B cell (primary cell): ENCODE measurements around the gene PDLIM1. TPM values are rescaled to one million over a fixed set of nuclear protein-coding genes. Genes with fewer than 3 reads are reported as not detected.

Experiments used
- ATAC-seq: fragments of 200-7000 bp; cut with Tn5 transposase; one replicate; pipeline ENCODE4 v1.10.0; 2021; ENCODE audit warnings: low read depth, mild to moderate bottlenecking, moderate number of reproducible peaks, moderate library complexity
- CTCF ChIA-PET: fragments of 350-600 bp; sonication (Branson Sonifier 250); formaldehyde crosslinking; loops from one replicate; lab custom pipeline; 2021; ENCODE audit warnings: antibody characterized with exemption, inconsistent platforms; lab: Charles Lee
- POLR2A ChIA-PET: fragments of 350-600 bp; sonication (Branson Sonifier 250); formaldehyde crosslinking; loops from one replicate; lab custom pipeline; 2021; ENCODE audit warnings: antibody characterized with exemption; lab: Charles Lee
- DNase-seq: peaks from one replicate; pipeline ENCODE4 v3.0.0; 2013
- H2AFZ ChIP-seq: 2 replicates; pipeline ENCODE4 v1.6.1; 2012; ENCODE audit warnings: mild to moderate bottlenecking, low read depth, low read length; ENCODE audit not compliant: insufficient read depth, poor library complexity, severe bottlenecking
- H3K27ac ChIP-seq, 2 donors: 1 replicate in 1 of 2; 2 replicates in 1 of 2; pipeline ENCODE4 v1.5.1; 2012 to 2013; ENCODE audit warnings: low read length in 2 of 2, mild to moderate bottlenecking in 2 of 2, moderate library complexity in 1 of 2
- H3K27me3 ChIP-seq, 4 experiments: fragments of 200-600 bp in 1 of 4; sonication (generic) in 1 of 4; replicated peaks in 1 of 4; 1 replicate in 2 of 4; 2 replicates in 2 of 4; pipeline versions ENCODE4 v1.6.1 to v1.7.0; 2013 to 2016; ENCODE audit warnings: low read length in 3 of 4, mild to moderate bottlenecking in 2 of 4, mixed read lengths in 1 of 4, moderate library complexity in 1 of 4; ENCODE audit not compliant: insufficient read depth in 4 of 4, control insufficient read depth in 3 of 4; ENCODE audit errors: control extremely low read depth in 1 of 4
- H3K36me3 ChIP-seq, 2 experiments: replicated peaks in 1 of 2; 1 replicate in 1 of 2; 2 replicates in 1 of 2; pipeline versions ENCODE4 v1.6.1 to v1.7.1; 2013; ENCODE audit warnings: low read length in 1 of 2; ENCODE audit not compliant: insufficient read depth in 2 of 2, control insufficient read depth in 1 of 2; ENCODE audit errors: control extremely low read depth in 1 of 2, extremely low read depth in 1 of 2
- H3K4me1 ChIP-seq, 2 donors: fragments of 200-600 bp in 1 of 2; sonication (generic) in 1 of 2; 1 replicate in 1 of 2; 2 replicates in 1 of 2; pipeline versions ENCODE4 v1.5.1 to v1.6.1; 2013 to 2017; ENCODE audit warnings: low read length in 2 of 2; ENCODE audit not compliant: control insufficient read depth in 2 of 2, insufficient read depth in 2 of 2
- H3K4me2 ChIP-seq: replicated peaks from 2 replicates; pipeline ENCODE3; 2012; ENCODE audit warnings: mild to moderate bottlenecking, low read depth, low read length; ENCODE audit not compliant: poor library complexity, severe bottlenecking
- H3K4me3 ChIP-seq, 5 experiments: fragments of 200-600 bp in 1 of 5; sonication (generic) in 1 of 5; 1 replicate in 3 of 5; 2 replicates in 2 of 5; pipeline versions ENCODE4 v1.5.1 to v1.7.0; 2011 to 2016; ENCODE audit warnings: low read length in 4 of 5, mild to moderate bottlenecking in 4 of 5, low read depth in 2 of 5, control low read depth in 1 of 5, moderate library complexity in 1 of 5; ENCODE audit not compliant: insufficient read depth in 1 of 5; ENCODE audit errors: control extremely low read depth in 1 of 5, extremely low read depth in 1 of 5
- H3K79me2 ChIP-seq: fragments of 200-600 bp; sonication (generic); one replicate; pipeline ENCODE4 v1.6.0; 2016; ENCODE audit warnings: low read length; ENCODE audit not compliant: control insufficient read depth, insufficient read depth
- H3K9ac ChIP-seq: fragments of 200-600 bp; sonication (generic); 2 replicates; pipeline ENCODE4 v1.6.1; 2017; ENCODE audit warnings: mild to moderate bottlenecking, low read length, moderate library complexity
- H3K9me3 ChIP-seq, 3 donors: one replicate each; pipeline versions ENCODE4 v1.6.1 to v1.7.1; 2013; ENCODE audit warnings: low read length in 2 of 3; ENCODE audit not compliant: control insufficient read depth in 2 of 3, insufficient read depth in 1 of 3; ENCODE audit errors: control extremely low read depth in 1 of 3
- H4K20me1 ChIP-seq: 2 replicates; pipeline ENCODE4 v1.6.0; 2012; ENCODE audit warnings: mild to moderate bottlenecking, low read length; ENCODE audit not compliant: insufficient read depth, control insufficient read depth, poor library complexity, severe bottlenecking
- H3K27ac Mint-ChIP-seq: one replicate; pipeline ENCODE4 v1.8.0; 2021; ENCODE audit warnings: mixed read lengths
- H3K27me3 Mint-ChIP-seq: one replicate; pipeline ENCODE4 v1.8.0; 2021; ENCODE audit warnings: mixed read lengths
- H3K4me1 Mint-ChIP-seq: one replicate; pipeline ENCODE4 v1.8.0; 2021; ENCODE audit warnings: mixed read lengths
- H3K4me3 Mint-ChIP-seq: one replicate; pipeline ENCODE4 v1.8.0; 2021; ENCODE audit warnings: mixed read lengths
- H3K9me3 Mint-ChIP-seq: one replicate; pipeline ENCODE4 v1.8.0; 2022; ENCODE audit warnings: mixed read lengths; ENCODE audit not compliant: insufficient read depth
- EZH2 ChIP-seq: IDR thresholded peaks from 2 replicates; pipeline ENCODE4 v1.6.1; 2012; ENCODE audit warnings: borderline replicate concordance, low read depth, mild to moderate bottlenecking, moderate library complexity, low read length; ENCODE audit not compliant: insufficient read depth, poor library complexity, severe bottlenecking
- WGBS: methylation state at CpG from one replicate; pipeline ENCODE4 v1.1.5; 2013; ENCODE audit warnings: missing lambda C conversion rate; ENCODE audit not compliant: insufficient coverage; 5-methylcytosine and 5-hydroxymethylcytosine counted together
- intact Hi-C: fragments of 100-400 bp; cut with micrococcal nuclease; formaldehyde crosslinking; loops from one replicate; pipeline ENCODE4 v1.10.0; 2022
- polyA plus RNA-seq: library from polyadenylated mRNA; depleted of rRNA; stranded (reverse); fragments of >200 nt; gene quantifications from 2 replicates; pipeline ENCODE4 v1.2.3, GENCODE V29; 2012
- total RNA-seq, 2 donors: library from RNA; stranded (reverse); fragments of 120-200 nt in 1 of 2; gene quantifications; 1 replicate in 1 of 2; 2 replicates in 1 of 2; pipeline versions ENCODE4 v1.2.3 to v1.2.4, GENCODE V29; 2013 to 2022
- TF ChIP-seq, protein P1 (sequence below): fragments of 200-600 bp; IDR thresholded peaks from one replicate; pipeline ENCODE4 v1.8.0; 2022; ENCODE audit warnings: antibody characterized with exemption, mild to moderate bottlenecking

Gene PDLIM1
- total and polyA plus RNA-seq, 2 donors (not counting 1 experiment from before 2014, with no cell fraction given) = 123 to 135 TPM

- Histone ChIP-seq H2AFZ (no peak overlapping the region), H3K27ac (peak overlapping the region; percentile 78 to 92), H3K4me3 (peak overlapping the region in 1 of 5 experiments; percentile 30), H3K4me1 (peaks cover 28 to 41% of the 10 kb centered on the region in 2 donors), H3K79me2 (peaks cover 50% of the 10 kb centered on the region), H3K4me2 (peak overlapping the region; percentile 60), H4K20me1 (no peaks in the 10 kb centered on the region), H3K27me3 (no peaks in the 10 kb centered on the region), H3K9me3 (no peaks in the 10 kb centered on the region), H3K36me3 (peaks cover 8 to 52% of the 10 kb centered on the region in 2 experiments), H3K9ac (peak overlapping the region; percentile 56)
- Mint-ChIP-seq H3K9me3 (no peaks in the 10 kb centered on the region), H3K4me1 (peaks cover 51% of the 10 kb centered on the region), H3K4me3 (no peak overlapping the region), H3K27me3 (no peaks in the 10 kb centered on the region), H3K27ac (no peak overlapping the region)
- DNase-seq = no peak
- no CpG with 5 or more reads among the region's 3 CpGs for WGBS
- CTCF ChIA-PET = interaction anchor here (4.0 to 4.9 kb wide), 2 partner anchors 21 to 96 kb away, joined by 20 to 38 read pairs; no protein-coding TSS in a partner anchor
- no peak for TF ChIP-seq EZH2
- TF ChIP-seq, protein P1, sequence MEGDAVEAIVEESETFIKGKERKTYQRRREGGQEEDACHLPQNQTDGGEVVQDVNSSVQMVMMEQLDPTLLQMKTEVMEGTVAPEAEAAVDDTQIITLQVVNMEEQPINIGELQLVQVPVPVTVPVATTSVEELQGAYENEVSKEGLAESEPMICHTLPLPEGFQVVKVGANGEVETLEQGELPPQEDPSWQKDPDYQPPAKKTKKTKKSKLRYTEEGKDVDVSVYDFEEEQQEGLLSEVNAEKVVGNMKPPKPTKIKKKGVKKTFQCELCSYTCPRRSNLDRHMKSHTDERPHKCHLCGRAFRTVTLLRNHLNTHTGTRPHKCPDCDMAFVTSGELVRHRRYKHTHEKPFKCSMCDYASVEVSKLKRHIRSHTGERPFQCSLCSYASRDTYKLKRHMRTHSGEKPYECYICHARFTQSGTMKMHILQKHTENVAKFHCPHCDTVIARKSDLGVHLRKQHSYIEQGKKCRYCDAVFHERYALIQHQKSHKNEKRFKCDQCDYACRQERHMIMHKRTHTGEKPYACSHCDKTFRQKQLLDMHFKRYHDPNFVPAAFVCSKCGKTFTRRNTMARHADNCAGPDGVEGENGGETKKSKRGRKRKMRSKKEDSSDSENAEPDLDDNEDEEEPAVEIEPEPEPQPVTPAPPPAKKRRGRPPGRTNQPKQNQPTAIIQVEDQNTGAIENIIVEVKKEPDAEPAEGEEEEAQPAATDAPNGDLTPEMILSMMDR = no peak
- no peak for ATAC-seq
- intact Hi-C loops = loop anchor here (2.0 kb wide), 1 partner anchor 24 kb away; the partner anchor contains the start of gene PDLIM1
- POLR2A ChIA-PET = interaction anchor here (1.3 kb wide), 1 partner anchor 28 kb away, joined by 3 read pairs; no protein-coding TSS in a partner anchor
Measured at GRCh38 chr10:95267251-95267650, 23.6 kb downstream of the PDLIM1 start.

- Mint-ChIP-seq H3K4me1 (peaks cover 53% of the 10 kb centered on the region), H3K27ac (peak overlapping the region; percentile 97), H3K4me3 (peak overlapping the region; percentile 36), H3K27me3 (no peaks in the 10 kb centered on the region), H3K9me3 (no peaks in the 10 kb centered on the region)
- Histone ChIP-seq H3K27me3 (no peaks in the 10 kb centered on the region), H3K79me2 (peaks cover 50% of the 10 kb centered on the region), H3K27ac (peak overlapping the region; percentile 78 to 92), H3K4me3 (peak overlapping the region in 1 of 5 experiments; percentile 30), H3K36me3 (peaks cover 8 to 56% of the 10 kb centered on the region in 2 experiments), H2AFZ (no peak overlapping the region), H3K4me1 (peaks cover 28 to 41% of the 10 kb centered on the region in 2 donors), H3K4me2 (peak overlapping the region; percentile 60), H4K20me1 (no peaks in the 10 kb centered on the region), H3K9me3 (no peaks in the 10 kb centered on the region), H3K9ac (peak overlapping the region; percentile 56)
- CTCF ChIA-PET = interaction anchor here (4.0 to 4.9 kb wide), 2 partner anchors 20 to 96 kb away, joined by 20 to 38 read pairs; no protein-coding TSS in a partner anchor
- peak; percentile 77 for ATAC-seq
- TF ChIP-seq, protein P1 = no peak
- TF ChIP-seq EZH2 = no peak
- POLR2A ChIA-PET = no interaction called here
- intact Hi-C loops = loop anchor here (1.0 to 2.0 kb wide), 2 partner anchors 24 to 29 kb away; partner anchors contain the start of gene PDLIM1
- WGBS = 67% methylated on average over 1 of the region's 1 CpG
- peak; percentile 88 for DNase-seq
Measured at GRCh38 chr10:95266674-95267095, 24.1 kb downstream of the PDLIM1 start.
